ENCODE measurements around the gene TEAD3.

GRCh38 chr6:35476004-35476403 lies 20.9 kb downstream of the TEAD3 start:
- TF ChIP-seq, protein P1, sequence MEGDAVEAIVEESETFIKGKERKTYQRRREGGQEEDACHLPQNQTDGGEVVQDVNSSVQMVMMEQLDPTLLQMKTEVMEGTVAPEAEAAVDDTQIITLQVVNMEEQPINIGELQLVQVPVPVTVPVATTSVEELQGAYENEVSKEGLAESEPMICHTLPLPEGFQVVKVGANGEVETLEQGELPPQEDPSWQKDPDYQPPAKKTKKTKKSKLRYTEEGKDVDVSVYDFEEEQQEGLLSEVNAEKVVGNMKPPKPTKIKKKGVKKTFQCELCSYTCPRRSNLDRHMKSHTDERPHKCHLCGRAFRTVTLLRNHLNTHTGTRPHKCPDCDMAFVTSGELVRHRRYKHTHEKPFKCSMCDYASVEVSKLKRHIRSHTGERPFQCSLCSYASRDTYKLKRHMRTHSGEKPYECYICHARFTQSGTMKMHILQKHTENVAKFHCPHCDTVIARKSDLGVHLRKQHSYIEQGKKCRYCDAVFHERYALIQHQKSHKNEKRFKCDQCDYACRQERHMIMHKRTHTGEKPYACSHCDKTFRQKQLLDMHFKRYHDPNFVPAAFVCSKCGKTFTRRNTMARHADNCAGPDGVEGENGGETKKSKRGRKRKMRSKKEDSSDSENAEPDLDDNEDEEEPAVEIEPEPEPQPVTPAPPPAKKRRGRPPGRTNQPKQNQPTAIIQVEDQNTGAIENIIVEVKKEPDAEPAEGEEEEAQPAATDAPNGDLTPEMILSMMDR (conservative IDR thresholded peaks at IDR 0.05; ENCODE audit: low read depth in 2 of 2), result no peak
- TF ChIP-seq EZH2phosphoT487 (IDR thresholded peaks at IDR 0.05; ENCODE audit: unreplicated experiment) (no peak), EZH2 (IDR thresholded peaks at IDR 0.05; ENCODE audit: low read depth, unreplicated experiment) (no peak), REST (IDR thresholded peaks at IDR 0.05; ENCODE audit: unreplicated experiment) (no peak), POLR2AphosphoS5 (IDR thresholded peaks at IDR 0.05; ENCODE audit: low read depth) (no peak), ETS1 (IDR thresholded peaks at IDR 0.05) (no peak), NANOG (IDR thresholded peaks at IDR 0.05; ENCODE audit: borderline replicate concordance) (no peak)

Data from GM23338 (cell line).